DMS153 treated with DMSO at 0.1 percent for 48 hours (cell line): ENCODE data around the gene MOK.
"Not testable (repeated sequence)": the region's sequence is repeated elsewhere in the genome, so short reads cannot be mapped to it uniquely, and the experiment has no call there.

Source experiments
- DNase-seq: peaks from one replicate; lab custom pipeline; 2025; ENCODE audit not compliant: unreplicated experiment; lab: John Stamatoyannopoulos, UW

The MOK gene

GRCh38 chr14:102304611-102305506 lies at the start of gene MOK:
Gene MOK, minus strand, starts transcription at chr14:102305164. Its CDS starts 196 bp downstream, at chr14:102304968.
- DNase-seq, result peak; percentile 30

DNA sequence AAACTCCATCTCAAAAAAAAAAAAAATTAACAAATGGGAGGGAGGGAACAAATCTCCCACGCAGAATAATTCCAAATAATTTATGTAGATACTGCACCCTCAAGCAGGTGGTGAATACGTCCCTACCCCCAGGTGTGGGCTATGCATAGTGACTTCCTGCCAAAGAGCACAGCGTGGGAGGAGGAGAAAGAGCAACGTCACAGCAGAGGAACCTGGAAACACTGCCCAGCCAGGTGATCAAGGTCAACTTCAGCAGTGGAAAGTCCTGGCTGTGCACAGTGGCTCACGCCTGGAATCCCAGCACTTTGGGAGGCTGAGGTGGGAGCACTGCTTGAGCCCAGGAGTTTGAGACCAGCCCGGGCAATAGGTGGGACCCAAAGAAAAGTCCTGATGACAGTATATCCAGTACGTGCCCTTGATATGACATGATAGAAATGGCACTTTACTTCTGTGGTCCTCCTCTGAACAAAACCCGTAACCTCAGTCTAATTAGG lies 48.2 kb upstream of the MOK start:
- no peak for DNase-seq

GRCh38 chr14:102352213-102352612 lies 47.2 kb upstream of the MOK start:
- DNase-seq, result no peak

DNA sequence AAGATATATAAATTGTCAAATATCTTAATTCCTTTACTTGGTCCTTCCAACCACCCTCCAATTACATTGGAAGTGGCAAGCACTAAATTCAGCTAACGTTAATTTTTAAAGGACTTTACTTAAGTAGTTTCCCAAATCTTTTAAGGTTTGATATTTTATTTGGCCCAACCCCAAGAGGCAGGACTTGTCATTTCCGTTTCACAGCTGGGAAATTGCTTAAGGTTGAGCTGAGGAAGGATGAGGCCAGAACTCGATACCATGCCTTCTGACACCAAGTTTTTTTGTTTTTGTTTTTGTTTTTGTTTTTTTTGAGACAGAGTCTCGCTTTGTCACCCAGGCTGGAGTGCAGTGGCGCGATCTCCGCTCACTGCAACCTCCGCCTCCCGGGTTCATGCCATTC lies 46.6 kb upstream of the MOK start:
- not testable (repeated sequence) for DNase-seq

DNA sequence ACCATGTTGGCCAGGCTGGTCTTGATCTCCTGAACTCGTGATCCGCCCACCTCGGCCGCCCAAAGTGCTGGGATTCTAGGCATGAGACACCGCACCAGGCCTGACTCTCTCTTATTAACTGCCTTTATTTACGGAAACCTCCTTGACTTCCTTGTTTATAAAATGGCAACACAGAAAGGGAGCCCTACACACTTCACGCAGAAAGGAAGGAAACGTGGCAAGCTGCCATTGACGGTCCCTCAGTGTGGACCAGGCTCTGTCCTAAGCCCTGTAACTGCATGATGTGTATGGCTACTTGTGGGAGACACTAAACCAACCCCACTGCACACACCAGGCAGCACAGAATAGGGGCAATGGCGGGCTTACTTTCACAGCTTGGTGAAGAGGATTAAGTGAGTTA lies 46.1 kb upstream of the MOK start:
- no peak for DNase-seq

GRCh38 chr14:102348376-102348775 lies 43.4 kb upstream of the MOK start:
- DNase-seq, result no peak

- DNase-seq, result no peak
Measured at GRCh38 chr14:102346645-102347044, 41.7 kb upstream of the MOK start.

- no peak for DNase-seq
Measured at GRCh38 chr14:102345232-102345631, 40.3 kb upstream of the MOK start.

DNA sequence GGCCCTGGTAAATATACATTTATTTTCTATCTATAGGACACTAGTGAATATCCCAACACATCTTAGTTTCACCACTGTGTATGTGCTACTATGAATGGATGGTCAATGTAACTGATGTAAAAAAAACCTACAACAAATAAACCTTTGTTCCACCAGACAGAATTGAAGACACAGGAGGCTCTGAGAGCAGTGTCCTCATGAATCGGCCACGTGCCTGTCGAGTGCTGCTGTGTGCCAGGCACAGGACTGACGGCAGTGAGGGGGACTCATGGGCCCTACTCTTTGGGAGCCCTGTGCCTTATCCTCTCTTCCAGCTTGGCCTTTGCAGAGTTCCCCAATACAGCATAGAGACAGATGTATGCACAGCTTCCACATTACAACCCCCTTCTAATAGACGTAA lies 39.5 kb upstream of the MOK start:
- DNase-seq, result no peak

- no peak for DNase-seq
Measured at GRCh38 chr14:102344084-102344483, 39.1 kb upstream of the MOK start.

GRCh38 chr14:102342238-102342637 lies 37.3 kb upstream of the MOK start:
- DNase-seq, result no peak

DNA sequence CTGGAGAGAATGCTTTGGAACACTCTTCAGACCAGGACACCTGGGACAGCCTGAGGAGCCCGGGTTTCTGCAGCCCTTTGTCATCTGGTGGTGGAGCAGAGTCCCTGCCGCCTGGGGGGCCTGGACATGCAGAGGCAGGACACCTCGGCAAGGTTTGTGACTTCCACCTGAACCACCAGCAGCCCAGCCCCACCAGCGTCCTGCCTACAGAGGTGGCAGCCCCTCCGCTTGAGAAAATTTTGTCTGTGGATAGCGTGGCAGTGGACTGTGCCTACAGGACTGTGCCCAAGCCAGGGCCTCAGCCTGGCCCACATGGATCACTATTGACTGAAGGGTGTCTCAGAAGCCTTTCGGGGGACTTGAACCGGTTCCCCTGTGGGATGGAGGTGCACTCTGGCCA lies 36.6 kb upstream of the MOK start:
- no peak for DNase-seq

- no peak for DNase-seq
Measured at GRCh38 chr14:102338724-102339123, 33.8 kb upstream of the MOK start.

GRCh38 chr14:102335163-102335562 lies 30.2 kb upstream of the MOK start:
- DNase-seq, result no peak

DNA sequence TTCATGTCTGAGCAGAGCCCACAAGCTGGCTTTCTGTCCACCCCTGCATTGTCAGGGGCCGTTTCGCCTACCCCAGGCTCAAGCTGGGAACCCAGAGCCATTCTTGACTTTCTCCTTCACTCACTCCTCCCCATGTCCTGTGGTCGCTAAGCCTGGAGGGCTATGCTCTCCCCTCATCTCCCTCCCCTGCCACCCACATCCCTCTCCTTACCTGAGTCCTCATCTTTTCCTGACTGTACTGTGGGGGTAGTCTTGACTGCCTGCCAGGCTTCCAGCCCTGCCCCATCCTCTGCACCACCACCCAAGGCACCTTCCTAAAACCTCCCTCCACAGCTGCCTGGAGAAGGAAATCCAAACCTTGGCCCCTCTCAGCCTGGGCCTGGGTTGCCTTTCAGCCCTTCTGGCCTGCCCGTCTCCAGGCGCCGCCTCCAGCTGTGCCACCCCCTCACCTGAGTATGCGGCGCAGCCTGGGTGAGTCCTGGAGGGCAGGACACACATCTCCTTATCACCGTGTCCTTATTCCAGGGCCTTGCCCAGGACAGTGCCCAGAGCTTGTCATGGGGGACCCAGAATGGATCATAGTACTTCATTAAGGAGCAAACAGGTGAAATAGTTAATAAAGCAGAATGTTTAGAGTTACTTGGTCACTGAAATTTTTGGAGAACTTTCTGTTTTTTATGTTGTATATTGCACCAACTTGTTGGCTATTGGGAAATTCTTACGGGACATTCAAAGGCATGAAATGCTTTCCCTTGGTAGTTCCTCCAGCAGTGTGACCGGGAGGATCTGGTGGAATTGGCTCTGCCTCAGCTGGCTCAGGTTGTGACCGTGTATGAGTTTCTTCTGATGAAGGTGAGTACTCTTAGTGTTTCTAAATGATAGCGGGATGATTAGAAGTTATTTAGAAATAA lies 29.1 kb upstream of the MOK start:
- no peak for DNase-seq

DNA sequence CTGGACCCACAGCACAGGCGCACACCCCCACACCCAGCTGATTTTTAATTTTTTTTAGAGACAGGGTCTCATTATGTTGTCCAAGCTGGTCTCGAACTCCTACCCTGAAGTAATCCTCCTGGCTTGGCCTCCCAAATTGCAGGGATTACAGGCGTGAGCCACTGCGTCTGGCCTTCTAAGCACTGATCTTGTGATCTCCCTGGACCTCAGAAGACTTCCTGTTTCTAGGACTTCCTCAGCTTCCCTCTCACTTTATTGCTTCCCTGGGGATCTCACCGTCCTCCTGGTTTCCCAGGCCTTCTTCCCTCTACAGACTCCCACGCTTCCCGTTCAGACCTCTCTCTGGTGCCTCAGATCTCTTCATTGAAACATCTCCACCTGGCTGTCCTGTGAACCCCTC lies 28.4 kb upstream of the MOK start:
- DNase-seq, result no peak

DNA sequence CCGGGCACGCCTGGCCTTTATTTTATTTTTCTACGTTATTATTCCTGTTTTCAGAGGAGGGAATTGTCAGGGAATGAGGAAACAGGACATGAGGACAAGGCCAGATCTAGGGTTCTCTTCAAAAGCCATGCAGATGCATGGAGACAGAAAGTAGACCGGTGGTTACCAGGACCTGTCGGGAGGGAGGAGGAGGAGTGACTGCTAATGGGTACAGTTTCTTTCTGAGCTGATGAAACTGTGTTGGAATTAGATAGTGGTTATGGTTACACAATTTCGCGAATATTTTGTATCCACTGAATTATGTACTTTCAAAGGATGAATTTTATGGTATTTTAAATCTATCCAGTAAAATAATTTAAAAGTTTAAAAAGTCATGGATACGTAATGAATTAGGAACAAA lies 25.8 kb upstream of the MOK start:
- DNase-seq, result no peak

DNA sequence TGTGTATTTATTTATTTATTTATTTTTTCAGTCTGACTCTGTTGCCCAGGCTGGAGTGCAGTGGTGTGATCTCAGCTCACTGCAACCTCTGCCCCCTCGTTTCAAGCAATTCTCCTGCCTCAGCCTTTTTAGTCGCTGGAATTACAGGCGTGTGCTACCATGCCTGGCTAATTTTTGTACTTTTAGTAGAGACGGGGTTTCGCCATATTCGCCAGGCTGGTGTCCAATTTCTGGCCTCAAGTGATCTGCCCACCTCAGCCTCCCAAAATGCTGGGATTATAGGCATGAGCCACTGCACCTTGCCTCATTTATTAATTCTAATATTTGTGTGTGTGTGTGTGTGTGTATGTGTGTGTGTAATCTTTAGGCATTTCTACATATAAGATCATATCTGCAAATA lies 24.4 kb upstream of the MOK start:
- not testable (repeated sequence) for DNase-seq

- DNase-seq, result no peak
Measured at GRCh38 chr14:102326583-102326982, 21.6 kb upstream of the MOK start.

DNA sequence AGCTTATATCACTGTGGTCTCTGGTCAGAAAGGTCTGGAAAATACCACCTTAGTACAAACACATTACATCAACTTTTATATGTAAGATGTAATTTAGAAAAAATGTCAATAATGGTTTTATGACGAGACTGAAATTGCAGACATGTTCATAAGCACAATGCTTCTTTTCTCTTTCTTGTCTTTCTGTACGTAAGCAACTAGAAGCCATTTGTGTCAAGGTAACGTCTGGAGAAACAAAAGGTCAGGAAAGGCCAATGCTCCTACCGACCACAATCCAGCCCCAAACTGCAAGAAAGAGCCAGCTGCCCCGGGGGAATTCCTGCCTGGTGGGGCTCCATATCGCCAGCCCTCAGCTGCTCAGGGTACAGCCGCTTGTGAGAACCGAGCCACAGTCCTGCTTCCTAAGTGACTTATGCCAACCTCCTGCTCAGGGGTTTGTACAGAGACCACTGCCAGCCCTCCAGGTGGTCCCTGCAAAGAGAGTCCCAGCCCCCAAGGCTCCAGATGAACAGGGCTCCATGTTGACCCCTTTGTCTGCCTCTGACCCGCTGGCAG lies 20.9 kb upstream of the MOK start:
- no peak for DNase-seq

GRCh38 chr14:102323102-102323501 lies 18.1 kb upstream of the MOK start:
- DNase-seq, result no peak
